HG03520 (cell line): ENCODE results near the gene PPIB.

Source experiments
- ATAC-seq: cut with Tn5 transposase; IDR thresholded peaks from one replicate; pipeline ENCODE4 v1.9.1; 2021; ENCODE audit warnings: mild to moderate bottlenecking, moderate library complexity; ENCODE audit not compliant: unreplicated experiment

Gene PPIB

GRCh38 chr15:64158363-64159134 is 4.3 kb downstream of the PPIB start:
- no peak for ATAC-seq

DNA sequence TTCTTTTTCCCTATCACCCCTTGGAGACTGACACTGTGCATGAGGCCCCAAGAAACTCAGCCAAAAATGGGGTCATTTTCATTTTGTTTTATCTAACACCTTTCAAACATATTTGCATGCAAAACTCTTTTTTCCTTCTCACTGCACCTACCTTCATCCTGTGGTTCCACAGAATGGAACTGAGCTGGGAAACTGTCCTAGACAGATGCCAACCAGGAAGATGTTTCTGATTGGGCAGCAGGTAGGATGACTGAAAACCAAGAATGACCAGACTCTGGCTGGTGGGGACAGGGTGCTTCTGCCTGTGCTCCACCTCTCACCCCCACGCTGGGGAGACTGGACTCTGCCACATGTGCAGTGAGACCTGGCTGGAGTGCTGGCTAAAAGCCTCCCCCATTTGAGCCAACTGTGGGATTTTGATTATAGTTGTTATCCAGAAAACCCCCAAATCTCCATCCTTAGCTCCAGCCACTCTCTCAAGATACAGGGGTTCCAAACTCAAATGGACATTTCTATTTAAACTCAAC is 5.2 kb downstream of the PPIB start:
- no peak for ATAC-seq

GRCh38 chr15:64156652-64157331 is 6.0 kb downstream of the PPIB start:
- no peak for ATAC-seq

- ATAC-seq, result no peak
These were observed 6.8 kb downstream of the PPIB start for GRCh38 chr15:64155802-64156651.

DNA sequence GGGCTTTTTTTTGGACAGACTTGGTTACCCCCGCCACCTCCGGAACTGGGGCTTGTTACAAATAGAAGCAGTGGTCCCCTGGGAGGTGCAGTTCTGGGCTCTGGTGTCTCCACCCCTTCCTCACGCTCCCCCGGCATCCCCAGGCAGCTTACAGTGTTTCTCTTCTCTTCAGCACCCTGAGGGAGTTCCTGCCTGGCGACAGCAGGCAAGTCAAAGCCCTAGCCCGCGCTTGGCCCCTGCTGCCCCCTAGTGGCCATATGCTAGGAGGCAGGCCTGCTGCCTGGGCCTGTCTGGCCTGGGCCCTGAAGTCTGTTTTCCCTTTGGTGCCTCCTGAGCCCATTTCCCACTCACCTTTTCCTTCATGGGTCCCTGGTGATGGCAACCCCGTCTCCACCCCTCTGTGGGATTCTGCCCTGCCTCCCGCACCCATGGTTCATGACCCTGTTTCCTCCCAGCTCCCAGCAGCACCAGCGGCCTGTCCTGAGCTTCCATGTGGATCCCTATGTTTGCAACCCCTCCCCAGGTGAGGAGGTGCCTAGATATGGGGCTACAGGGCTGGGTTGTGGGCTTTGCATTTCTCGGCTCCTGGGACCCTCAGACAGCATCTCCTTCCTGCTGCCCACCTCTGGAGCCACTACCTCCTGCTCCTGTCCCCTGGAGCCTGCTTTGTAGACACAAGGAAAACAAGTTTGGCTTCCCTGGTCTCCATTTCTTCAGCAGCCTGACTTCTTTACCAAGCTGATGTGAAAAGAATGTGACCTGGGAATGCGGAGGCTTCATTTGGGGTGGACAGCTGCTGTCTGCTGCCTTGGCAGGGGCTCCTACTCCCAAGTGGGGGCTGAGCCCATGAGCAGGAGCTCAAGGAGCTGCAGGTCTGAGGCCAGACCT is 9.1 kb downstream of the PPIB start:
- peak; percentile 47 for ATAC-seq

DNA sequence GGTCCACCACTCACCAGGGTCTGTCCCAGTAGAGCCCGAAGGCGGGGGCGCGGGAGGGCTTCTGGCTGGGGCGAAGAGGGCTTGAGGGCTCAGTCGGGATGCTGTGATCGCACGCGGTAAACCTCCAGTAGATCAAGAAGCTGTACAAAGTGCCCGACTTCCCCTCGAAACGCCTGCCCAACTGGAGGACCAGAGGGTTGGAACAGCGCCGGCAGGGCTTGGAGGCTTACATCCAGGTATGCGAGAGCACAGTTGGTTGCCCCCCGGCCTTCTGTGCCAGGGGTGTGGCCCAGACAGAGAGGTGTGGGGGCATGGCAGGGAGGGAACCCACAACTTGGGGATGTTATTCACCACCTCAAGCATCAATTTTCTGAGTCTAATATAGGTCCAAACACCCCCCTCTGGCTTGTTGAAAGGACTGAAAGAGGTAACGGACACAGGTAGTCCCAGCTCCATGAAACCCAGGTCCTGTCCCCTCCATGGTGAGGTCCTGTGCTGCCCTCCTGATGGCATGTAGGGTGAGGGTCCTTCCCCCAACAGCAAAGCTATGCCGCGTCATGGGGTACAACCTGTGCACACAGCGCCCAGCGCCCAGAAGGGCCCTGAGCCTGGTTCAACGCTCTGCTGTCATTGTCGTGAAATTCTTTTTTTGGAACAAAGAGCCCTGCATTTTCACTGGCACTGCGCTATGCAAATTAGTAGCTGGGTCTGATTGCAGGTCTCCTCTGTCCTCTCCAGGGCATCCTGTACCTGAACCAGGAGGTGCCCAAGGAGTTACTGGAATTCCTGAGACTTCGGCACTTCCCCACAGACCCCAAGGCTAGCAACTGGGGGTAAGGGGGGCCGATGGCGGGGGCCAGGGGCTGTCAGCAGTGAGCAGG is 10.1 kb downstream of the PPIB start:
- ATAC-seq, result no peak

DNA sequence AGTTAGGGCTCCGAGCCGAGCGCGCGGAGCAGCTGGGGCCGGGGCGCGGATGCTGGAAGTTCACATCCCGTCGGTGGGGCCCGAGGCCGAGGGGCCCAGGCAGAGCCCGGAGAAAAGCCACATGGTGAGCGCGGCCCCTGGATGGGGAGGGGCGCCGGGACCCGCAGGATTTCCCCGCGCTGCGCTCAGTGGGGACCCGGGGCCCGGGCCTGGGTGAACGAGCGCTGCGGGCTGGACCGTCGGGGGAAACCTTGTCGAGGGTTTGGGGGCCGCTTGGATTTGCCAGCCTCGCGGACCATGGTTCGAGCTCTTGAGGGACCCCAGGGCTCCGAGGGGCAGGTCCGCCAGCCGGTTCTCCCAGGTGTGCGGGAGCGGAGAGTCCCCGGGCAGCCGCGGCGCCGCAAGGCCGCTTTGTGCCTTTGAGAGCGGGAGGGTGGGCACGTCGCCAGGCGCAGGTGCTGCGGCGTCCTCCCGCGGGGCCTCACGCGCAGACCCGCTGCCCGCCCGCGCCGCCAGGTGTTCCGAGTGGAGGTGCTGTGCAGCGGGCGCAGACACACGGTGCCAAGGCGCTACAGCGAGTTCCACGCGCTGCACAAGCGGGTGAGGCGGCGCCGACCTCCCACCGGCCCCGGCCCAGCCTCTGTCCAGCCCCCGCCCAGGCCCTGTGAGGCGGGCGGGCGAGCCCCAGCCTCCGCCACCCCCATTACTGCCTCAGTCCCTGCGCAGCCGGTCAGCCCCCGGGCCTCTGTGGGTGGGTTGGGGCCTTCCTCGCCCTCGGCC is 10.9 kb downstream of the PPIB start, which contains the start of gene SNX22:
Gene SNX22, plus strand, starts transcription at position 5 of the 780 bp plus-strand sequence. Its CDS starts 45 bp downstream, at position 50.
- peak; percentile 13 for ATAC-seq

GRCh38 chr15:64149893-64150578 is 12.8 kb downstream of the PPIB start:
- ATAC-seq, result no peak

- ATAC-seq, result no peak
These were observed 13.4 kb downstream of the PPIB start for GRCh38 chr15:64149424-64149823.

GRCh38 chr15:64148581-64148980 is 14.2 kb downstream of the PPIB start:
- no peak for ATAC-seq

DNA sequence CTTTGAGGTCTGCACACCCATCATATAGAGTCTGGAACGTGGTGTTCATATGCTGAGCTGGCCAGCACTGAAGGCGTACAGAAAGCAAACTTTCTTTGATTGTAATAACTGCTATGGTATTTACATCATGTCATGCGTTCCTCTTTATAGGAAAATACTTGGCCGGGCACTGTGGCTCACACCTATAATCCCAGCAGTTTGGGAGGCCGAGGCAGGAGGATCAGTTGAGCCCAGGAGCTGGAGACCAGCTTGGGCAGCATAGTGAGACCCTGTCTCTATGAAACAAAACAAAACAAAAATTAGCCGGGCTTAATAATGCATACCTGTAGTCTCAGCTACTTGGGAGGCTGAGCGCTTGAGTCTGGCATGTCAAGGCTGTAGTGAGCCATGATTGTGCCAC is 14.7 kb downstream of the PPIB start:
- no peak for ATAC-seq

DNA sequence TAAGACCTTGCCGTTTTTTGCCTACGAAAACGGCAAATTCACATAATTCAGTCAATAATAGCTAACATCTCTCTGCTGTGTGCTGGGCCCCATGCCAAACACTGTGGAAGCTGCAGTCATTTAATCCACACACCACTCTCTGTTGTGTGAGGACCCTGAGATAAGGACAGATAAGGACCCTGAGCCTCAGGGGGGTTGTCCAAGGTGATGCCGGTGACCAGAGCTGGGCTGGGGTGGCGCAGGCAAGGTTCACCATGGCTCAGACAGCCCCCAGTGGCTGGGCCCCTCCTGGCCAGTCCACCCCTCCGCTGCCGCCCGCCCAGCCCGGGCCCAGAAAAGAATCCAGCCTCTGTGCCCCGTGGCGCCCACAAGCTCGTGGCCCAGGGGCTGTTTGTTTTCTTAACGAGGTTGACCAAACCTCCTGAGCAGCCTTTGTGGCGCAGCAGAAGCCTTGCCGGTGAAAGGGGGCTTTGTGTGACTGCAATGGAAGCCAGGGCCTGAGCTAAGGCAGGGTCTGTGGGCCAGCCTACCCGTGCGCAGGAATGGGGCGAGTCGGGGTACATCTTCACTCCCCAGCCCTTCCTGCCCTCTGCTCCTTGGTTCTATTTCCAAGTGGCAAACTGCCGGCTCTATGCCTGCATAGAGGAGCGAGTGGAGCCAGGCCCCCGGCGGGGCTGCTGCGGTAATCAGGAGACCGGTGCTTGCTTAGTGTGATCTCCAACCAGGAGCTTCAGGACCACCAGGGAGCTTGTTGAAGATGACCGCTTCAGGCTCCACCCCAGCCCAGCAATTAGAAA is 15.7 kb downstream of the PPIB start:
- no peak for ATAC-seq

DNA sequence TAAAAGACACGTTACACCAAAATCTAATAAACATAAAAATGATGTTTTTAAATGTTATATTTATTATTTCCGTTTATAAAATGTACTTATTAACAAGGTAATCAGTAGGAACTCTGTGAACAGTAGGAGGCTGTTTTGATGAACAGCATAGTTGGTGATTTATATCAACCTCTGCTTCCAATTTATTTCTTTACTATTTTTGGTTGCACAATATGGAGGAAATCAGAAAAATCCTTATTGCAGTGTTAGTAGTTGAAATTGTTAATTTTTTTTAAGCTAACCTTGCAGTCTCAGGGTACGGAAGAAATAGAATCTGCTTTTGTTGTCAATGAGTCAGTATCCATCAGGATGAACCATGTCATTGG is 16.3 kb downstream of the PPIB start:
- ATAC-seq, result no peak

DNA sequence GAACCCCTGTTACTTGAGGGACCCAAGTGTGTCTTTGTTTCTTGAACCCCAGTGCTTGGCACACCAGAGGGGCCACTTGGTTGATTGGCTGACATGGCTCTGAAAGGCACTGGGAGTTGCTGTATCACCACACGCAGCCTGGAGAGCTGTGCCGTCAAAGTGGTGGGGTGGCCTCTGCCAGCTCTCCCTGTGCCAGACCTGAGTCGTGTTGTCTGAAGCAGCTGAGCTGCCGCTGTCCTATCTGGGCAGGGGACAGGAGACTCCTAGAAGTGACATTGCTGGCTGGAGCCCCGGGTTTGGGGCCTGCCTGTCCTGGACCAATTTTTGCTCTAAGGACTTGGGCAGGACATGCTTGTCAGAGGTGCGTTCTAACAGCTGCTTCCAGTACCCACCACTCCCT is 16.8 kb downstream of the PPIB start:
- no peak for ATAC-seq

DNA sequence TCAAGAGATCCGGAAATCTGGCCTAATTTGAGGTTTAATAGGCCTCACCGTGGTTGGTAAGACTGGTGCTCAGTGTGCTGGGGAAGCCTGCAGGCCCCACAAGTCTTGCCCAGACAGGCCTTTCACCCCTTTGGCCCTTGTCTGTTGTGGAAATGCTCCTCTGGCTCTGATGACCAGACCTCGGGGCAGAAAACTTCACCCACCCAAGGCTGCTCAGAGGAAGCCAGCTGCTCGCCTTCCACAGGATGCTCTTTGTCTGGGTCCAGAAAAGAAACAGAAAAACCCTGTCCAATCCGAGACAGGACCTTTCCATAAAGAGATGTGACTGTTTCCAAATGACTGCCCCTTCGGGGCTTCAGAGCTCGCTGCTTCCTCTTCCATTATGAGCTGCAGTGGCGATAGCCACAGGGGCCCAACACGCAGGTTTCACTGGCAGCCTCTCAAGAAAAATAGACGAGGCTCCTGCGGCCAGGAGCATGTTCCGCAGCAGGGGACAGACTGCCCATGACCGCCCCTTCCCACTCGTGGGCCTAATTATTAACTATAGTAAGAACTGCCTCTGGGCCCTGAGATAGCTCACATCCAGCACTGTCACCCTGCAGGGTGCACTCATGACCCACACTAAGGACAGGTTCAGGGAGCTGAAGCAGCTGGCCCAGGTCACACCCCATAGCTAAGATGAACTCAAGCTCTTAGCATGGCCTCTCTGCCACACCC is 18.1 kb downstream of the PPIB start:
- peak; percentile 60 for ATAC-seq

DNA sequence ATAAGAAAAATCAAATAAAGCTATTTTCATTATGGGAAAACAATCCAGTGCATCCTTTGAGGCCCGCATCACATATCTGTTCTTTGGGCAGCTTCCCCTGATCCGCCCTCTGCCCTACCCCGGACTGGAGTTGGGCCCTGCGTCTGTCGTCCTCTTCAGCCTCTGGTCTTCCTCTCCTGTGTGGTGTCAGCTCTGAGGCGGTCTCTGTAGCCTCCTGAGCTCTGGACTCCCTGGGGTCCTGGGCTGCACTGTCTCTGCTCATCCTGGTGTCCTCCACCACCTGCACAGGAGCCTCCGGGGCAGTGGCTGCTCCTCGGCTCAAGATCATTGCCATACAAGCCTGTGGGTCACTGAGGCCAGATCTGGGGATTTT is 18.6 kb downstream of the PPIB start:
- ATAC-seq, result no peak

- ATAC-seq, result no peak
These were observed 19.5 kb downstream of the PPIB start for GRCh38 chr15:64143276-64143675.
